Stimulated activated CD8-positive, alpha-beta memory T cell treated with anti-CD3 and anti-CD28 coated beads, Interleukin-15, amount 100 ng/mL, for 4 hours (primary cell): ENCODE measurements around the gene WDR53.
A peak's percentile ranks its signal among the peaks of the same experiment; 100 is the strongest.
"Not testable (repeated sequence)": the region's sequence is repeated elsewhere in the genome, so short reads cannot be mapped to it uniquely, and the experiment has no call there.

Experiments used
- DNase-seq, 2 donors: peaks; one replicate each; pipeline ENCODE4 v3.0.0-alpha.2; 2020; ENCODE audit warnings: low read depth in 2 of 2

WDR53 gene

DNA sequence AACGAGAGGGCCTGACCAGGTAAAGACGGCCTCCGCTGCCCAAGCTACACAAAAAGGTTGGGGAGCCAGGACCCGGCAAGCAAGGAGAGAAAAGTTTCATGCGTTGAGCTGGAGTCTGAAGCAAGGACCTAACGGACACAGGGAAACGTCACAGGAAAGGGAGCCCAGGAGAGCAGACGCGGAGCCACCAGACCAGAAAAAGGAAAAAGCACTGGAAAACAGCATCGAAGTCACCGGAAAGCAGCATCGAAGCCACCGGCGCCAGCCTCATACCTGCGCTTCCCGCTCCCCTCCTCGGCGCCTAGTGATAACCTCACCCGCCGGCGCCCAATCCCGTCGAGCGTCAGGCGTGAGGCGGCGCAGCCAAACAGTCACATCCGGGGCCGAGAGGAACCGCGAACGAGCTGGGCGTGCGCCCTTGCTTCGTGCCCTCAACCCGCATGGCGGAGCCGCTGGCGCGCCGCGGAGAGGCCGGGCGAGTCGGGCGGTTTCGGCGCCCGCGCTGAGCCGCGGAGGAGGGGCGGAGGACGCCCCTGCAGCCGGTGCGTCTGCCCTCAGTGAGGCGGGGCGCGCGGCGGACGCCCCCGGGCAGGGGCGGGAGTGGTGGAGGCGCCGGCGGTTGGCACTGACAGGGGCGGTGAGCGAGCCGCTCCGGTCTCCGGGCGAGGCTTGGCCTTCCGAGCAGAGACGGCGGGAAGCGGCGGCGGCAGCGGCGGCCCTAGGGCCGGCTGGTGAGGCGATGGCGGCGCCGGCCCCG, at the start of gene WDR53, which contains the start of gene FBXO45:
Gene WDR53, minus strand, starts transcription at position 309 of the 757 bp plus-strand sequence. CDS start 7,079 bp downstream, outside the sequence.
Gene FBXO45, plus strand, starts transcription at position 415 of the 757 bp plus-strand sequence. Its CDS starts 325 bp downstream, at position 740.
- peak; percentile 93 to 94 for DNase-seq

DNA sequence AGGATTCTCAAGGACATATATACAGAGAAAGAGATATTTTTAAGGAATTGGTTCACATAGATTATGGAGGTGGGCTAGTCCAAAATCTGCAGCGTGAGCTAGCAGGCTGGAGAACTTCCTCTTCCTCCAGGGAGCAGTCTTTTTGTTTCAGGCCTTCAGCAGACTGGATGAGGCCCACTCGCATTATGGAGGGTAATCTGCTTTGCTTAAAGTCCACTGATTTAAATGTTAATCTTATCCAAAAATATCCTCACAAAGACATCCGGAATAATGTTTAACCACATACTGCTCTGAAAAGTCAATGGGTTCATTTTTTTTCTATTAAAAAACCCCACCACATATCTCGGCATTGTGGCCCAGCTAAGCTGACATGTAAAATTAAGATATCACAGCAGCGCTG, 48.9 kb upstream of the WDR53 start:
- DNase-seq = no peak

DNA sequence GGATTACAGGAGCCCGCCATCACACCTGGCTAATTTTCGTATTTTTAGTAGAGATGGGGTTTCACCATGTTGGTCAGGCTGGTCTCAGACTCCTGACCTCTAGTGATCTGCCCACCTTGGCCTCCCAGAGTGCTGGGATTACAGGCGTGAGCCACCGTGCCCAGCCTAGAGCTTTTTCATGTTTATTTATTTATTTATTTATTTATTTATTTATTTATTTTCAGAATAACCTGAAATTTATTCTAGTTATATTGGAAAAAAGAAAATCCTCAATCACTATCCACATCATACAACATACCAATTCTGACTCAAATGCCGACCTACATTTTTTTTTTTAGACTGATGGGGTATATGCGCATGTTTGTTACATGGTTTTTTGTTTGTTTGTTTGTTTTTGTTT, 46.9 kb upstream of the WDR53 start:
- not testable (repeated sequence) for DNase-seq

DNA sequence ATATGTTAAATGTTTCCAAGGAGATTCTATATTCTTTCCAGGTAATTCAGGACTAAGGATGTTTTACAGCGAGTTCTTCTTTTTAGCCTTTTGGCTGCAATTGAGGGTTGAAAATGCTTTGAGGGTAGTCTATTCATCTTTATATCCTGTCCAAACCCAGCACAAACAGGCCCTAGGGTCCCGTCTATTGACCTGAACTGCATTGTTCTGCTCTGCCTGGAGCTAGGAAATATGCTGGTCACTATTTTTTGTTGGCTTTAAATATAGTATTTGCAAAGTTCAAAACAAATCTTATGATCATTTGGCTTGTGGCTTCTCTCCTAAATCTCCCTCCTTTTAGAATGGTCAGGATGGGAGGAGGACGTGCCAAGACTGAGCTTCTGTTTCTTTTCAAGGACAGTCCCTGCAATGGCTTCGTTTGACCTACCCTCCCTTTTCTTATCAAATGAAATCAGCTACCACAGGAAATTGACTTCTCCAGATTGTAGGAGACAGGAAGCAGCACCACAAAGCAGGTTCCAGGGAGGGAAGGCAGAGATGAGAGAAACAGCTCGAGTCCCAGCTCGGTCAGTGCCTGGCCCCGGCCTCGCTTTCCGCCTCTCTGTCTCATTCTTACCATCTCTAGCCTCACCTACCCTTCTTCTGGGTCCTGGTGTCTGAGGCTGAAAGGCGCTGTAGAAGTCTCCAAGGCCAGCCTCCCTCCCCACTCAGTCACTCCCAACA, 43.6 kb upstream of the WDR53 start:
- DNase-seq = no peak

DNA sequence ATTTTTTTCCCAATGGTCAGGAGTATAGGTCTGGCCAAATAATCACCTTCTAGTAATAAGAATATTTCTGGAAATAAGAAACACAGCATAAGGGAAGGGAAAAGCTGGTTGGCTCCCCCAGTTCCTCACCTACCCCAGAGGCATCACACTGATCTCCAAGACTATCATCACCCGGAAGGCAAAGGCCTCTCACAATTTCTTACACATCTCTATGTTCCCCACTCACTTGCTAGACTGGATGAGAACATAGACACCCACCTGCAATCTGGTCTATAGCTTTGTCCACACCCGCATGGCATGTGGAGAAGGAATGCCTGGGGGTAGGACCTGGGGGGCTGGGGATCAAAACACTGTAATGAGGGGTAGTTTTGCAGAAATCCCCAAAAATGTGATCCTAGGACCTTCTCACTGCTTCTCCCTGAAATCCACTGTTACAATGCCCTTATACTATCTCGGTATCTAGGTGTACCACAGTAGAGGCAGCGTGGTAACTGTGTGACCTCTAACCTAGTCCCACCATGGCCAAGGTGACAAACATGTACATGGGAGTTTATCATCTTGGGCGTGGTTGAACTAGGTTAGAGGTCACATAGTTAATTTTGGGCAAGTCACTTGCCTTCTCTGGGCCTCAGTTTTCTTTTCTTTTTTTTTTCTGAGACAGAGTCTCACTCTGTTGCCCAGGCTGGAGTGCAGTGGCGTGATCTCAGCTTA, 41.6 kb upstream of the WDR53 start:
- DNase-seq = no peak

DNA sequence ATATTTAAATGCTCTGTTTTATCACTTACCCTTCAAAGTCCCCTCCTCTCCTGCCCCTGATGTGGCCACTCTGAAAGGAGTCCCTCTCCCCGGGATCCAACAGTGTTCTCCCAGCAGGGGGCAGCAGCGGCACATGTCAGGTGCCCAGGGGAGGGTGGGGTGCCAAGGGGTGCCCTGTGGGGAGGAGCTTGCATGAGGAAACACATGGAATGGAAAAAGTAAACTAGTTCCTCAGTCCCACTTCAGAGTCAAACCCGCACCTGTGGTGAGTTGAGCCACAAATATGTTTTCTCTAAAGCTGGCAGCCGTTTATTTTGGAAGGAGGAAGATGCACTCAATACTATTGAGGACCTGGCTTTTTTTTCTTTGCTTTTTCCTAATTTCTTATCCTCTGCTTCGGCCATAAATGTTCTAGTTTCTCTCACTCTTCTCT, 41.0 kb upstream of the WDR53 start:
- DNase-seq = peak; percentile 84 to 89

DNA sequence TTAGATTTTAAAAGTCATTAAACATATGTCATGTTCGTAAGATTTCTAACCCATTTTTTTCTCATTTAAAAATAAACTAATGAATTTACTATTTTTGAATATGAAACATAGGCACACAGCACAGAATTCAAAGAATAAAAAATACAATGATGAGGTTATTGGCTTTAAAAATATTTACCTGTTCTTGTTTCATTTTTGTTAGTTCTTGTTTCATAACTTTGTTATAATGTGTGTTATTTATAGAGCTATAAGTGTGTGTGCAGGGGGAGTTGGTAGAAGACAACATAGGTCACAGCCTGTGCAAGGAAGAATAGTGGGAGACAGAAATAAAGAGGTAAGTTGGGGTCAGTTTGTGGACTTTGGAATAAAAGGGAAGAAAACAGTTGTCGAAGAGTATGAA, 40.3 kb upstream of the WDR53 start:
- no peak for DNase-seq

DNA sequence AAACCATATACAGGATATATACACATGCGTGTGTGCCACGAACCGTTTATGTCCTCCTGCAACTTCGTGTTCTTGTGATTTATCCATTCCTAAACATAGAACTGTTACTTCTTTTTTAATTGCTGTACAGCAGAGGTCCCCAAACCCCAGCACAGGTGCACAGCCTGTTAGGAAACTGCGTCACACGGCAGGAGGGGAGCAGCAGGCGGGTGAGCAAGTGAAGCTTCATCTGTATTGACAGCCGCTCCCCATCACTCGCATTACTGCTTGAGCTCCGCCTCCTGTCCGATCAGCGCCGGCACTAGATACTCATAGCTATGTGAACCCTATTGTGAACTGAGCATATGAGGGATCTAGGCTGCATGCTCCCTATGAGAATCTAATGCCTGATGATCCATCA, 36.2 kb upstream of the WDR53 start:
- peak in 1 of 2 donors; percentile 23 for DNase-seq

DNA sequence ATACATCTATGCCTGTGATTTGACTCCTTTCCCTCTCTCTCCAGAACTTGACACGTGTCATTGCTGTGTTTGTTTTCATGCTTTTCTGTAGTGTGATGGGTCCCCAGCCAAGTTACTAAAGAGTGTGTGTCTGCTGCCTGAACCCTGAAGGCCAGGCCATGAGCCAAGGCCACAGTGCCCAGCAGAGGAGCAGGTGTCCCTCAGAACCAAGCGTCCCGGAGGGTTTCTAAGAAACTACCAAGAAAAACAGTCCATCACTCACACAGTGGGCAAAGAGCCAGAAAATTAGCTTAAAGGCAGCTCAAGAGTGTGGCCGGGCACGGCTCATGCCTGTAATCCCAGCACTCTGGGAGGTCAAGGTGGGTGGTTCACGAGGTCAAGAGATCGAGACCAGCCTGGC, 35.3 kb upstream of the WDR53 start:
- no peak for DNase-seq

DNA sequence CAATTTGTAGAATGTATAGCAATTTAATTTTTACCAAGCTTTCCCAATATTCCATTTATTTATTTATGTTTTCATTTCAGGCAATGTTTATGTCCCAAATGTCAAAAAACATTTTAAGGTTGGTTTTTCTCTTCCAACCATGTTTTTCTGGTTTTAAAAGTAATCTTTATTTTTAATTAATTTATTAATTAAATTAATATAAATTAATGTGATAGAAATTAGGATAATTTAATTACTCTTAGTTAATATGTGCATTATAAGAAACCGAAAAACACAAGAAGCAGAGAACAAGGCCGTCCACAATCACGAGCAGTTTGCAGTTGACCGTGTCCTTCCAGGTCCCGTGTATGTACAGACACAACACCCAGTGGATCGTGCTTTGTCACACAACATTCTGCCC, 34.3 kb upstream of the WDR53 start:
- DNase-seq = no peak

DNA sequence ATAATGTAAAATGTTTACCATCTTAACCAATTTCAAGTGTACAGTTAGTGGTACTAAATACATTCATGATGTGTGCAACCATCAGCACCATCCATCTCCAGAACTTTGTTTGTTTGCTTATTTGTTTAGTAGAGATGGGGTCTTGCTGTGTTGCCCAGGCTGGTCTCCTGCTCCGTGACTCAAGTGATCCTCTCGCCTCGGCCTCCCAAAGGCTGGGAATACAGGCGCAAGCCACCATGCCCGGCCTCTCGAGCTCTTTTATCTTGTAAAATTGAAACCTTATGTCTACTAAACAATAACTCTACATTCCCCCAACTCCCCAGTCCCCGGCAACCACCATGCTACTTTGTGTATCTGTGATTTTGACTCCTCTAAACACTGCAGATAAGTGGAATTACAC, 32.0 kb upstream of the WDR53 start:
- no peak for DNase-seq

DNA sequence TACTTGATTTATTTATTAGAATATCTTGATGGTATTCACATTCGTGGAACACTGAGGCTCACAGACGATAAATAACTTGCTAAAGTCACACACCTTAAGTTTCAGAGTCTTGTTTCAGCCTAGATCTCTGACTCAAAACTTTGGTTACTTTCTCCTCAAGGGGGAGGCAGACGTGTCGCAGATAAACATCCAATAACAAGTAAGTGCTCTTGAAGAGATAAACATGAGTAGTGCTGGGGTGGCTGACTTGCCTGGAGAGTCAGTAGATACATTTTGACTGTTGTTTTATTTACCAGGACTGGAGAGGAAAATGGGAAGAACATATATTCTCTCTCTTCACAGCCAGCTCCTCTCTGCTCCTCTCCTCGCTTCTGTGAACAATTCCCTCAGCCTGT, 31.4 kb upstream of the WDR53 start:
- DNase-seq = no peak

DNA sequence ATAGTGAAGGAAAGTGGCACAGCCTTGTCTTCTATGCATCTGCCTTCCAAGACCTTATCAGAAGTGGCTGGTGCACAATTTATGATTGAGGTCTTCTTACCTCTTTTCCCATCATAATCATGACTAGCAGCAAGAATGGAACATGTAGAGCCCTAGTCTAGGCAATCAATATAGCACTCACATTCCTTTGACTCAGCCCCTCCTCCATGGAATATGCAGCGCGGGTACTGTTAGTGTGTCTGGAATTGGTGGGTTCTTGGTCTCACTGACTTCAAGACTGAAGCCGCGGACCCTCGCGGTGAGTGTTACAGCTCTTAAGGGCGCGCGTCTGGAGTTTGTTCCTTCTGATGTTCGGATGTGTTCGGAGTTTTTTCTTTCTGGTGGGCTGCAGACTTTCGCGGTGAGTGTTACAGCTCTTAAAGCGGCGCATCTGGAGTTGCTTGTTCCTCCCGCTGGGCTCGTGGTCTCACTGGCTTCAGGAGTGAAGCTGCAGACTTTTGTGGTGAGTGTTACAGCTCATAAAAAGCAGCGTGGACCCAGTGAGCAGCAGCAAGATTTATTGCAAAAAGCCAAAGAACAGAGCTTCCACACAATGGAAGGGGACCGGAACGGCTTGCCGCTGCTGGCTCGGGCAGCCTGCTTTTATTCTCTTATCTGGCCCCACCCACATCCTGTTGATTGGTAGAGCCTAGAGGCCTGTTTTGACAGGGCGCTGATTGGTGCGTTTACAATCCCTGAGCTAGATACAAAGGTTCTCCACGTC, 29.8 kb upstream of the WDR53 start:
- not testable (repeated sequence) for DNase-seq

DNA sequence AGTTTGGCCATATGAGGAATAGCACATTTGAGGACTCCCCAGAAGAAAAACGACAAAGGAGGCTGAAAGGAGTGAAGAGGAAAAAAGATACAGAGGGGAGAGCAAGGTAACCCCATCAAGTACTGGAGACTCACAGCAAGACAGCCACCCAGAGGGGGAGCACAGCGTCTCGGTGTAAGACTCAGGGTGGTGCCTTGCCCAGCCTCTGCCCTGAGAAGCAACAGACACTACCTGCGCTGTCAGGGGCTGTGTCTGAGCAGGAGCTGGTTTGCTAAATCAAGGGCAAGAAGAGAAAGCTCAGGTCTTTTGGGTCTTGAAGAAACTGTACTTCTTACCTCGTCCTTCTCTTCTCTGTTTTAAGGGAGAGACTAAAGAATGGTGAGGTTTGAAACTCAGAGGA, 28.0 kb upstream of the WDR53 start:
- DNase-seq = no peak

DNA sequence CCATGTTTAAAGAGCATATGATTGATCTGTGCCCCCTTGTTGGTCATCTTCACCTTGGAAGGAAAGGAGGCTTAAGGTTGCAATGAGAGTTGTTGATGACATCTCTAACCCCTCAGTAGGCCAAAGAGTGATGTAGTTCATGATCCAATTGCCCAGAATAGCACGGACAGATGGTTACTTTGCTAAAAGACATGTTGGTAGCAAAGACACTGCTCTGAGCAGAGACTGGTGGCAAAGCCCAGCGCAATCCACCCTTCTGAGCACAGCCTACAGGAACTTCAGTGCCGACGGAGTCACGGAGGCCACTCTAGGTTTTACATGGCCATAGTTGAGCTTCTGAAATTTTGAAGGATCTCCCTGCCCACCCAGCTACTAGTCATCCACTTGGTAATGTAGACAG, 21.9 kb upstream of the WDR53 start:
- no peak for DNase-seq

DNA sequence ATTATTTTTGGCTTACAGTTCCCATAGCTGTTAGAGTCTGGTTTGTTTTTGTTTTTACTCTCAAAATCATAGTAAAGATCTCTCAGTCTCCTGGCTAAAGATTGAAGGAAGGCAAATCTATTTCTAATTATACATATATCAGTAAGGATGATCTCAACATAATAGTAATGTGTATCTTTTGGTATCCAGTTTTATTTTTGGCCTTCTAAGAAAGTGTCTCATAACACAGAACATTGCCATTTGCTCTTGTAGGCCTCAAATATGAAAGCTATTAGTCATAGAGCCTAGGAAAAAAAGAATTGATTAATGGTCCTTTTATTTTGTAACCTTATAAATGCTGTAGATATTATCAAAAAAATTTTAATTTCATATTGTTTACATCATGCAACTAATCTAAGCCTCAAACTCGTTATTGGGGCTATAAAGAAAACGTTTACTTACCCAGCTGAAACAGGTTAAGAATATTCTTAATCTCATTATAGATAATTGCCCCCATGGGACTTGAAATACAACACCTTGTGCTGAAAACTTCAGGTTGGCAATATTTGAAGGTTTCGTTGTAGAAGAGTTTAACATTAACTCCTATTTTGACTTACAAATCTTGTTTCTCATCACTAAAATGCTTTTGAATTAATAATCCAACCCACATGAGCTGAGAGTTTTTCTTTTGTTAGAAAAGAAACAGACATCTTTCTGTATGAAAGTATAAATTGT, 16.8 kb upstream of the WDR53 start:
- DNase-seq = no peak

DNA sequence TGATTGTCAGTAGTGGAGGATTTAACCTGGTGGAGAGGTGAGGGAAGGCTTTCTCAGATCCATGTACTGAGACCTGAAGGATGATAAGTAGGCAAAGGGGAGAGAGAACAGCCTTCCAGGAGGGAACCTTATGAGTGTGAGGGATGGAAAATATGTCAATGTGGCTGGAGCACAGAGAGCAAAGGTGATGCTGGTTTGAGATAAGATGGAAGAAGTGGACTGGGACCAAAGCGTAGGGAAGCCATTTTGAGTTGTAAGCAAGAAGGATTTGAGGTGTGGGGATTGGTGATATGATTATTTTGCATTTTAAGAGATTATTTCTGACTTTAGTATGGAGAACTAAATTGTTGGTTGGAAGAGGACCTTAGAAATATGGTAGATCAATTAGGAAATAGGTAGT, 4.0 kb upstream of the WDR53 start:
- no peak for DNase-seq

DNA sequence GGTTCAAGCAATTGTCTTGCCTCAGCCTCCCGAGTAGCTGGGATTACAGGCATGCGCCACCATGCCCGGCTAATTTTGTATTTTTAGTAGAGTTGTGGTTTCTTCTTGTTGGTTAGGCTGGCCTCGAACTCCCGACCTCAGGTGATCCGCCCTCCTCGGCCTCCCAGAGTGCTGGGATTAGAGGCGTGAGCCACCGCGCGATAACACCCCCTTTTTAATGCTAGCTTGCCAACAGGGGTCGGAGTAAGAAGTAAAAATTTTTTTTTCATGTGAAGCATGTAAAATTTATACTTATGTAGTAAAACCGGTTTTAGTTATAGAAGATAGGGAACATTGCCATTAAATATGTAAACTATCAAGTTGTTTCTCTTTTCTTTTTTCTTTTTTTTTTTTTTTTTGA, 2.0 kb upstream of the WDR53 start:
- not testable (repeated sequence) for DNase-seq

DNA sequence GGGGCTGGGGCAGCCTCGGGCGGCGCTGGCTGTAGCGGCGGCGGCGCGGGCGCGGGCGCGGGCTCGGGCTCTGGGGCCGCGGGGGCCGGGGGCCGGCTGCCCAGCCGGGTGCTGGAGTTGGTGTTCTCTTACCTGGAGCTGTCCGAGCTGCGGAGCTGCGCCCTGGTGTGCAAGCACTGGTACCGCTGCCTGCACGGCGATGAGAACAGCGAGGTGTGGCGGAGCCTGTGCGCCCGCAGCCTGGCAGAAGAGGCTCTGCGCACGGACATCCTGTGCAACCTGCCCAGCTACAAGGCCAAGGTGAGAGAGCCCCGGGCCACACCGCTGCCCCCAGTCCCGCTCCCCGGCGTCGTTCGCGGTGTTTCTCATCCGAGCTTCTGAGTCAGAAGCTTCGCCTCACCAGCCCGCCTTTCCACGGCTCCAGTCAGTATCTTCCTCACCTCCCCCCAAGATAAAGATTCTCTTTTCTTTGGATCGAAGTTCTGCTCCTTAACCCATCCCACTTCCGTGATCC, 706 bp upstream of the WDR53 start:
- peak in 1 of 2 donors; percentile 15 for DNase-seq

DNA sequence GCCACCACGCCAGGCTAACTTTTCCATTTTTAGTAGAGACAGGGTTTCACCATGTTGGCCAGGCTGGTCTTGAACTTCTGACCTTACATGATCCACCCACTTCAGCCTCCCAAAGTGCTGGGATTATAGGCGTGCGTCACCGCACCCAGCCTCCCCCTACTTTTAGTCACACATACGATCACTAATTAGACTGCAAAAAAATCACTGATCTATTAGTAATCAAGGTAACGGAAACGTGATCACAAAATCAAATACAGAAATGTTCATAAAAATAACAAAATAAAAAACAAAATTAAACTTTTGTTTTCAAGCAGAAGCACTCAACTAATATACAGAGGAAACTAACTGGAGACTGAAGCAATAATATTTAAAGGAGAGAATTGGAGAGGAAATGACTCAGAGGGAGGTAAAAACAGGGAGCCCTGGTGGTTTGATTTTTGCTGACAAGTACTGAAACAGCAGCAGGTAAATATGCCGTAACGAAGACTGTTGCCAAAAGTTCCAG, 4.6 kb downstream of the WDR53 start:
- DNase-seq = no peak

DNA sequence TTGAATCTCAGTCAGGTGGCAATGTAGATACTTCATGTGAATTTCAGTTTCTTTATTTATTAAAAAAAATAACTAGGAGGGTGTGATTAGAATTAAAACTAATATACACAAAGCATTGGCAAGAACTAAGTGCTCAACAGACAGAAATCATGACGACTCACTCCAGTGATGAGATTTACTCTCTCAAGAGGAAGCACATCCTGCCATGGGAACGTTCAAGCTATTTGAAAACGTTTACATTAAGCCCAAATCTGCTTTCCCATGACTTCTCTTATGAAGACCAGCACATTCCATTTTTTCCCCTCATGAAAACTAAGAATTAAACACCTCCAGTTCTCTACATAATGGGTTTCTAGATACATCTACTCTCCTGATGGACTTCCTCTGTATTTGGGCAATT, 8.5 kb downstream of the WDR53 start:
- no peak for DNase-seq
